Spleen (tissue), 7 donors: ENCODE measurements around the gene PBX1.

Experiments
- CTCF ChIP-seq, 11 experiments: fragments of 200-600 bp in 7 of 11; fragments of 450-650 bp in 4 of 11; sonication (generic) in 4 of 11; IDR thresholded peaks in 8 of 11; conservative IDR thresholded peaks in 3 of 11; 1 replicate in 7 of 11; 2 replicates in 4 of 11; pipeline versions ENCODE4 v1.4.0 to v1.8.0; 2016 to 2021; ENCODE audit warnings: antibody characterized with exemption in 11 of 11, inconsistent platforms in 4 of 11, mild to moderate bottlenecking in 1 of 11
- POLR2A ChIP-seq, 3 donors: fragments of 450-650 bp; IDR thresholded peaks; one replicate each; pipeline ENCODE4 v1.5.1; 2017; ENCODE audit warnings: antibody characterized with exemption in 3 of 3, mild to moderate bottlenecking in 1 of 3
- donor health status: DM: no; HTN: no; CAD: no; lungs with moderate emphysema.
- donor health status: DM: no; HTN: no; CAD: no.
- donor health status: DM: no; HTN: no; CAD: no.

GRCh38 chr1:164607351-164607750, 48.4 kb downstream of the PBX1 start:
- no peak for TF ChIP-seq CTCF (IDR thresholded peaks at IDR 0.05 in 8 of 11, conservative IDR thresholded peaks at IDR 0.05 in 3 of 11)
- no peak for TF ChIP-seq POLR2A (IDR thresholded peaks at IDR 0.05)
